Cardiac septum (tissue), 1 donor: ENCODE data around the gene SMIM29. TPM values are rescaled to one million over a fixed set of nuclear protein-coding genes. Genes with fewer than 3 reads are reported as not detected.

Experiments
- DNase-seq: peaks from one replicate; pipeline ENCODE4 v3.0.0-alpha.2; 2020; ENCODE audit warnings: low spot score
- intact Hi-C: fragments of 100-400 bp; cut with DNase I; formaldehyde crosslinking; loops from one replicate; pipeline ENCODE4 v1.14.0; 2022
- total RNA-seq: library from RNA; stranded (reverse); fragmentation: NEBNext Ultra II Directional; extraction: Animal tissue kit (Norgen Biotek cat#: 25700); gene quantifications from one replicate; pipeline ENCODE4 v1.2.1, GENCODE V29; 2021
- donor health status: DM: no; HTN: no; CAD: no.

SMIM29 gene
- total RNA-seq, 1 donor from 2014 or later = 27.1 TPM

DNA sequence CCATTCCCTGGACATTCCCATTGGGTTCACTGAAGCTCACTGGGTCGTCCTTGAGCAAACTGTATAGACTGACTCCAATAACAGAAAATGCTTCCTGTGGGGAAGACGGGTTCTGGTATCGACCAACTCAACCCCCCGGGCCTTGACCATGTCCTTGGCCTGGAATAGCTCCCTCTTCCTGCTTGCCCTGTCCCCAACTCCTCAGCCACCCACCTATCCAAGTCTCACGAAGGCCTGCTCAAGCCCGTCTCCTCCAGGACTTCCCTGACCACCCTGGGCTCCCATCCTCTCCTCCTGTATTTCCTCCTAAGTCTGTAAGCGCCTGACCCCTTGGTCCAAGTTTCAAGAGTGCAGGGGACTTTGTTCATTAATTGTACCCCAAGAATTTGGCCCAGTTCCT, 14.9 kb downstream of the SMIM29 start:
- intact Hi-C loops = no loop called here
- DNase-seq = peak; percentile 47

DNA sequence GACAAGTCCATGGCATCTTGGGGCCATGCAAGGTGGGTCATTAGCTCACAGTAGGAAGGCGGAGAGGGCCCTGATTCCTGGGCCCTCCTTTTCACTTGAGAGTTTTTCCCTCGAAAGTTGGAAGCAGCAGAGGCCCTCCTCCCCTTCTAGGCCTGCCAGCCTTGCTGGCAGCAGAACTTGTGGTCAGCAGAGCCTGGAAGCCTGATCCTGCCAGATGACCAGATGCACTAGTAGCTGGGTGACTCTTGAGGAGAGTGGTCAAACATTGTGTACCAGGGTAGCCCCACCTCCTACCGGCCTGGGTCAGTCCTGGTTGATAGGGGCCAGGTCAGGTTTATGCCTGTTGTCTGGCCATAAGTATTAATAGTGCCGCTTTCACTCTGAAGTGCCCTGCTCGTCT, 15.9 kb downstream of the SMIM29 start:
- DNase-seq = no peak
- intact Hi-C loops = no loop called here

- intact Hi-C loops = no loop called here
- peak; percentile 50 for DNase-seq
Measured at GRCh38 chr6:34231566-34232336, 17.1 kb downstream of the SMIM29 start.

- DNase-seq = peak; percentile 29
- intact Hi-C loops = no loop called here
Measured at GRCh38 chr6:34230653-34231371, 18.0 kb downstream of the SMIM29 start.

DNA sequence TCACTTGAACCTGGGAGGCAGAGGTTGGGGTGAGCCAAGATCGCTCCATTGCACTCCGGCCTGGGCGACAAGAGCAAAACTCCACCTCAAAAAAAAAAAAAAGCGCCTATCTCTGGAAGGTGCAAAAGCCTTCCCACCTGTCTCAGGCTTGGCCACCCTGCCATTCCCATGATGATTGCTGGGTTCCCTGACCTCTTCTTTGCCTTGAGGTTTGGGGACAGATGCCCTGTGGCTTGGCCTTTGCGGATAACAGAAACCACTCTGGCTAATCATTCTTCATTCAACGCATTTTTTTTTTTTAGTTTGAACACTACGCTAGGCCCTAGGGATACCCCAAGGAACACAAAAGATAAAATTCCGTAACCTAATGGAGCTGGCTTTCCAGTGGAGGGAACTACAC, 18.9 kb downstream of the SMIM29 start:
- DNase-seq = no peak
- intact Hi-C loops = no loop called here

DNA sequence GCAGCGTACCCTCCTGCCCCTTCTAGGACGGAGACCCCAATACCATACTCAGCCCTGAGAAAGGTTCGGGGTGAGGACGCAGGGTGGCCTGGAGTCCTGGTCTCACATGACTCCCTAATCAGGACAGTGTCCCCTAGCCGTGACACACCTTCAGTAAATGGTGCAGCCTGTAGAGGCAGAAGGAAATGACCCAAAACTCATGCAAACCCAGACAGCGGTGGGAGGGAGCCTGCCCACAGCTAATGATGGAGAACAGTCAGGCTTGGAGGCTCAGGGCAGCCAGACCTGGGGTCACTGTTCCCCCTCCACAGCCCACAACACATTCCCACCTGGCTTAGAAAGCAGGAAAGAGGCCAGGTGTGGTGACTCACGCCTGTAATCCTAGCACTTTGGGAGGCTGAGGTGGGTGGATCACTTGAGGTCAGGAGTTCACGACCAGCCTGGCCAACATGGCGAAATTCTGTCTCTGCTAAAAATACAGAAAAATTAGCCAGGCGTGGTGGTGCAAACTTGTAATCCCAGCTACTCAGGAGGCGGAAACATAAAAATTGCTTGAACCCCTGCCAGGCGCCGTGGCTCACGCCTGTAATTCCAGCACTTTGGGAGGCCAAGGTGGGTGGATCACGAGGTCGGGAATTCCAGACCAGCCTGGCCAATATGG, 20.9 kb downstream of the SMIM29 start:
- DNase-seq = no peak

DNA sequence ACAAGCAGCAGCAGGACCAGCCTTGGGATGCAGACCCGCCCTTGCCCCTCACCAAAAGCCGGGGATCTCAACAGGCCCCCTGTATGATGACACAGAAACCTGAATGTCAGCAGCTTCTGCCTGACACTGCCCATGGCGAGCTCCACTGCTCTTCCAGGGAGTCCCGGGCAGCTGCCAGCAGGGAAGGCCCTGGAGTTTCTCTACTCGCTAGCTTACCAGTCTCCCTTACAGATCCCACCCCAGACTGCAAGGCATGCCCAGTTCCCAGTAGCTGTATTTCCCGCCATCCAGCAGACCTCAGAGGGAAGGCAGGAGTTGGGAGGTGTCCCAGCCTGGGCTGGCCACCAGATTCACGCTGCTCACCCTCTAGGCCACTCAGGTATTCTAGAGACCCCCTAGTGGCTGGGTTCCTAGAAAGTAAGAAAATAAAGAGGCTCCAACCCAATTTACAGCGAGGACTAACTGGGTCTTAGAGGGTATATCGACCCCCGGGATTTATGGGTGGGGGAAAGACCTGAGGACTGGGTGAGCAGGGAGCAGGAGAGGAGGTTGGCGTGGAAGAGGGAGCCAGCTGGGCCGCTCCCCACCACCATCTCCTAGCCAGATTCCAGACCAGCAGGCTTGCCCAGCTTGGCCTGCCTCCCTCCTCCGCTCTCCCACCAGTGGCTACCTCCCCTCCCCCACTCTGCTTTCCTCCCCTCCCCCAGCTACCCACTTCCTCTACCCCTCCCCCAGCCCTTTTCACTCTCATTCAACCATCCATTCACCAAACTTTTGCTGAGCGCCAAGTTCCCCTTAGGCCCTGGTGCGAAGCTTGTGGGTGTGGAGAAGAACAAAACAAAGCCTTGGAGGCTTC, 21.8 kb downstream of the SMIM29 start:
- intact Hi-C loops = no loop called here
- no peak for DNase-seq

More for the DNA sequence above, 20.9 kb downstream of the SMIM29 start:
- intact Hi-C loops = no loop called here

DNA sequence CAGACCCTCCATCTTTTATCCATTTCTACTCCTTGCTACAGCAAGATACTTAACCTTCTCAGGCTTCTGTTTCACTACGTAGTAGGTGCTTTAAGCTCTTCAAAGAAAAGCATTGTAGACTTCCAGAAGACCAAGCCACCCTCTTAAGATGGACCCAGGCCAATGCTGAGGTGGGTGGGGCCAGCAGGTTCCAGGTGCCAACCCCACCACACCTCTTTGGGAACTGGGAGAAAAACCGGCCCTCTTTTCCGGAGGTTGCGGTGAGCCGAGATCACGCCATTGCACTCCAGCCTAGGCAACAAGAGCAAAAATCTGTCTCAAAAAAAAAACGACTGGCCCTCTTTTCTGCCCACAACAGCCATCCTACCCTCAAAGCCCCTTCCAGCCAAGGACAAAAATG, 22.7 kb downstream of the SMIM29 start:
- intact Hi-C loops = no loop called here

GRCh38 chr6:34225551-34225950, 23.3 kb downstream of the SMIM29 start:
- intact Hi-C loops = no loop called here
- DNase-seq = no peak

More for the DNA sequence above, 22.7 kb downstream of the SMIM29 start:
- no peak for DNase-seq

DNA sequence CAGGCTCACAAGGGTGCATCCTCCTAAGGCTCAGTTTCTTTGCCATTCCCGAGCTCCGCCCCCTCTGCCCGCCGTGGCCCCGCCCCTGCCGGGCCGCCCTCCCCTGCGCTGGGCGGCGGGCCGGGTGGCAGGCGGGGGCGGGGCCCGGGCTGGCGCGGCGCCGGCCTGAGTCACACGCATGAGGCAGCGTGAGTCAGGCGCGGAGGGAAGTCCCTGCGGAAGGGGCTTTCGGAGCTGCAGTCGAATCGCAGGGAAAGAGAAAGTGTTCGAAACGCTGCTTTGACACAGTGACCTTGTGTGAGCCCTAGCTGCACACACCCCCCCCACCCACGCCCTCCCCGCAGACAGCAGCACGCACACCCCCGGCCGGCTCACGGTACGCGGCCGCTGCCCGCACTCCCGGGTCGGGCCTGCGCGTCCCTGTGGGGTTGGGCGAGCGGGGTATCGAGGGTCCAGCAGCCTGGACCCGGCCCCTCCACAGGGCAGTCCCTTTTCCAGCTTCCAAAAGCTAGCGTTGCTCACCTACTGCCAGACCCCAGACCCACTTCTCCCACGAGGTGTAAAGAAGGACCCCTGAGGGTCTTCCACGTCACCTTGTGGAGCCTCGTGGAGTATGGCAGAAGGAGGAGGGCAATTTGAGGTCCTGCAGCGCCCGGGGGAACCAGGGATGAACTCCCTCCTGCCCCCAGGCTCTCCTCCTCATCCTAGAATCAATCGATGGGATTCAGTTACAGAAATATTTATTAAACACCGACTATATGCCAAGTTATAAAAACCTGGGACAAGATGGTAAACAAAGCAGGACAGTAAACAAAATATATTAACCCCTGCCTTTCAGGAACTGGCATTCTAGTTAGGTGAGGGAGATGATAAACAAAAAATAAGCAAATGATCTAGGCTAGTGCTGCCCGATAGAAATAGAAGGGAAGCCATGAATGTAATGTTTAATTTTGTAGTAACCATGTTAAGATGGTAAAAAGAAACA, 24.6 kb downstream of the SMIM29 start:
- peak; percentile 97 for DNase-seq
- intact Hi-C loops = no loop called here

DNA sequence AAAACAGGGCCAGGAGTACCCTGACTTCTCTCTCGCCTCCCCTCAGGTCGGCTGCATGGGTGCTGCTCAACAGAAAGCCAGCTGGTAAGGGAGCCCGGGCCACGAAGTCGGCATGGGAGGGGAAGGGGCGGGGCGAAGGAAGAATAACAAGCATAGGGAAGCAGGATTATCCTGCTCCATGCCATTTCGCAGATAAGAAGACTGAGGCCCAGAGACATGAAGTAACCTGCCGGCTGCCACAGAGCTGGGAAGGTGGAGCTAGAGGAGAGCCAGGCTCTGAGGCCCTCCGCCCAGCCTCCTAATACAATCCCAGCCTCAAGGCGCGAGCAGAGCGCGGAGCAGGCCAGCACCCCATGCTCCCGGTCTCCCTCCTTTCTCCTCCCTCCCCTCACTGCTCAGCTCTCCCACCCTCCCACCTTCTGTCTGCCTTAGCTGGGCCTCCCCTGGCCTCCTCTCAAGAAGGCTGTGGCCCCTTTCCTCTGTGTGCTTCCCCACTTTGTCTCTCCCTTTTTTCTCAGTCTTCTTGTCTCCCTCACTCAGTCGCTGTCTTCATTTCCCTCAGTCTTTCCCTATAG, 25.3 kb downstream of the SMIM29 start:
- intact Hi-C loops = no loop called here
- no peak for DNase-seq

GRCh38 chr6:34218691-34219090, 30.1 kb downstream of the SMIM29 start:
- DNase-seq = no peak
- intact Hi-C loops = no loop called here

- no peak for DNase-seq
- intact Hi-C loops = no loop called here
Measured at GRCh38 chr6:34213772-34214171, 35.0 kb downstream of the SMIM29 start.

- no peak for DNase-seq
- intact Hi-C loops = no loop called here
Measured at GRCh38 chr6:34207695-34208443, 40.9 kb downstream of the SMIM29 start.

DNA sequence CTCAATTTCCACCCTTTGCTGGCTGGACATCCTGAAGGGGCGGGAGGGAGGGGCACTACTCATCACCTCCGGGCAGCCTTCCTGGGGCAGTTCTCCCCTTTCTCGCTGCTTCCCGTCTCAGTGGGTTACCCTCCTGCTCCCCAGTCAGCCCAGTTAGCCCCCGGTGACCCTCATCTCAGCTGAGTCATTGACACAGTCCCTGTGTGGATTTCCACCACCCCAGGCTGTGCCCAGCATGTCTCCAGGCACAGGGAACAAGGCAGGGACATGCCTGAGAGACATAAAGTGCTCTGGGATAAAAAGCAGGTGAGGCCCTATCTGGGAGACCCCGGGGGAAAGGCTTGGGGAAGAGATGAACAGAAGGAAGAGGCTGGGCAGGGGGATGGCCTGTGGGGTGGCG, 42.1 kb downstream of the SMIM29 start:
- DNase-seq = no peak
- intact Hi-C loops = no loop called here

DNA sequence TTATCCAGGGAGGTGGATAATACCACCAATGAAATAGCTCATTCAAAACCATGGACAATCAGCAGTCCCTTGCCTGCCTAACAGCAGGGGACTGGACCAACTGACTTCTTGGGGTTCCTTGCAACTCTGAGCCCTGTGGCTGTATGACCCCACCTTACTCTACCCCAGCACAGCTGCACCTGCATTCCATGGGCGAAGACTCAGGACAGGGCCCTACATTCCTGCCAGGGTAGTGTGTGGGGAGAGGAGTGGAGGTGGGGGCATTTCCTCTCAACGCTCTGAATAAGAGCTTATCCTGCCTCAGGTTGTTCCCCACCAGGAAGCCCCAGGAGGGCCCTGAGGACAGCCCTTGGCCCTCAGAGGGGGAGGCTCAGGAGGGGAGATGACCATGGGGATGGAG, 42.9 kb downstream of the SMIM29 start:
- intact Hi-C loops = no loop called here
- no peak for DNase-seq

DNA sequence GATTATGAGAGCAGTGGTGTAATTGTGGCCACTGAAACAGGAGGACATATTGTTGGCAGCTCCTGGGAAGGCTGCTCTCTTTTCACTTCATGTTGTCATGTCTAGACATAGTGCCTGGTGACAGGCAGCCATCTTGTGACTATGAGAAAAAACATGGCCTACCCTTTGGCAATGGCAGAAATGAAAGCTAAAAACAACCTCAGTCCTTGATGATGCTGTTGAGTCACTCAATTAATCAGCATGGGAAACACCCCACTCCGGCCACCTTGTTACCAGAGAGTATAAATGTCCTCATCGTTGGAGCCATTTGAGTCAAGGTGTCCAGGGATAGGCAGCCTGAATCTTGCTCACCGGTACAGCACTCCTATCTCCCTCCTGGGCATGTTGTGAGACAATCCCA, 43.3 kb downstream of the SMIM29 start:
- intact Hi-C loops = no loop called here
- DNase-seq = no peak

DNA sequence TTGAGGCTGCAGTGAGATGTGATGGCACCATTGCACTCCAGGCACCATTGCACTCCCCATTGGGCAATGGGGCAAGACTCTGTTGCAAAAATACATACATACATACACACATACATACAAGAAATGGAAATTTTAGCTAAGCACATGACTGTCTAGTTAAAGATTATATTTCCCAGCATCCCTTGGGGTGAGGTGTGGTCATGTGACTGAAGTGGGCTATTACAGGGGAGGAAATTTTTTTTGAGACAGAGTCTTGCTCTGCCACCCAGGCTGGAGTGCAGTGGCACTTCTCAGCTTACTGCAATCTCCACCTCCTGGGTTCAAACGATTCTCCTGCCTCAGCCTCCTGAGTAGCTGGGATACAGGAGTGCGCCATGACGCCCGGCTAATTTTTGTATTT, 44.1 kb downstream of the SMIM29 start:
- intact Hi-C loops = no loop called here
- no peak for DNase-seq
